Thyroid gland (tissue), 4 donors: Measurements from ENCODE around the gene CTNS.

ENCODE experiments used
- CTCF ChIP-seq, 6 experiments: fragments of 200-600 bp in 3 of 6; fragments of 450-650 bp in 3 of 6; sonication (generic) in 3 of 6; IDR thresholded peaks; one replicate each; pipeline ENCODE4 v1.5.1; 2016 to 2019; ENCODE audit warnings: antibody characterized with exemption in 6 of 6, mild to moderate bottlenecking in 2 of 6, inconsistent platforms in 1 of 6, moderate library complexity in 1 of 6
- POLR2A ChIP-seq, 2 donors: fragments of 450-650 bp; IDR thresholded peaks; one replicate each; pipeline ENCODE4 v1.6.1; 2017; ENCODE audit warnings: antibody characterized with exemption in 2 of 2, mild to moderate bottlenecking in 2 of 2, moderate library complexity in 1 of 2

- no peak for TF ChIP-seq CTCF (IDR thresholded peaks at IDR 0.05)
- no peak for TF ChIP-seq POLR2A (IDR thresholded peaks at IDR 0.05)
These were observed 29.3 kb downstream of the CTNS start for GRCh38 chr17:3665834-3666233.
